ENCODE results near the gene SYCN. TPM values are rescaled to one million over a fixed set of nuclear protein-coding genes. Genes with fewer than 3 reads are reported as not detected.

The SYCN gene
- polyA plus RNA-seq, 3 donors: not detected

DNA sequence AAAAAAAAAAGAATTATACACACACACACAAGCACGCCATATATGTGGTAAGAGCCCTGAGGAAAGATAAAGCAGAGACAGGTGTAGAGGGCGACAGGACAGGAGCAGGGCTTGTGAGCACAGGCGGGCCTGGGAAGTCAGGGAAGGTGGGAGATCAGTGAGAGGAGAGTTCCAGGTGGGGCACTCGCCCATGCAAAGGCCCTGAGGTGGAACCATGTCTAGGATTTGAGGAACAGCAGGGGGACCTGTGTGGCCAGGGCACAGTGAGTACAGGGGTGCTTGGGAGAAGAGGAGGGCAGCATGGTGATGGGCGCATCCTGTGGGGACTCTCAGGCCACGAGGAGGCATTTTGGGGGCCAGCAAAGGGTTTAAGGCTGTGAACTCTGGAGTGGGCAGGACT, 39.8 kb downstream of the SYCN start:
- Histone ChIP-seq H3K4me1 (ENCODE audit: control insufficient read depth in 1 of 2, insufficient read depth in 2 of 2, low read length in 2 of 2) (peaks cover 0 to 16% of the 10 kb centered on the region in 2 donors), H3K79me2 (ENCODE audit: insufficient read depth, low read length) (no peaks in the 10 kb centered on the region), H3K9ac (ENCODE audit: insufficient read depth, low read length, poor library complexity, severe bottlenecking) (no peak overlapping the region), H4K20me1 (ENCODE audit: insufficient read depth, low read length) (no peaks in the 10 kb centered on the region), H3K27ac (ENCODE audit: low read depth in 1 of 2, low read length in 2 of 2) (no peak overlapping the region), H3K27me3 (ENCODE audit: control insufficient read depth in 2 of 2, insufficient read depth in 2 of 2, low read length in 2 of 2) (no peaks in the 10 kb centered on the region), H3K4me2 (replicated peaks; ENCODE audit: extremely low read depth, low read length, poor library complexity, severe bottlenecking) (no peak overlapping the region), H2AFZ (ENCODE audit: insufficient read depth, low read depth, low read length, poor library complexity, severe bottlenecking) (no peak overlapping the region), H3K36me3 (replicated peaks in 1 of 2; ENCODE audit: control insufficient read depth in 1 of 2, insufficient read depth in 2 of 2, low read length in 2 of 2) (no peaks in the 10 kb centered on the region), H3K9me3 (replicated peaks in 1 of 2; ENCODE audit: control insufficient read depth in 1 of 2, insufficient read depth in 1 of 2, low read length in 2 of 2) (no peaks in the 10 kb centered on the region), H3K4me3 (replicated peaks in 1 of 3; ENCODE audit: low read depth in 2 of 3, low read length in 3 of 3) (no peak overlapping the region)
- no peak overlapping the region for H3K27ac Mint-ChIP-seq
- H3K9me3 Mint-ChIP-seq: no peaks in the 10 kb centered on the region
- TF ChIP-seq, protein P1, sequence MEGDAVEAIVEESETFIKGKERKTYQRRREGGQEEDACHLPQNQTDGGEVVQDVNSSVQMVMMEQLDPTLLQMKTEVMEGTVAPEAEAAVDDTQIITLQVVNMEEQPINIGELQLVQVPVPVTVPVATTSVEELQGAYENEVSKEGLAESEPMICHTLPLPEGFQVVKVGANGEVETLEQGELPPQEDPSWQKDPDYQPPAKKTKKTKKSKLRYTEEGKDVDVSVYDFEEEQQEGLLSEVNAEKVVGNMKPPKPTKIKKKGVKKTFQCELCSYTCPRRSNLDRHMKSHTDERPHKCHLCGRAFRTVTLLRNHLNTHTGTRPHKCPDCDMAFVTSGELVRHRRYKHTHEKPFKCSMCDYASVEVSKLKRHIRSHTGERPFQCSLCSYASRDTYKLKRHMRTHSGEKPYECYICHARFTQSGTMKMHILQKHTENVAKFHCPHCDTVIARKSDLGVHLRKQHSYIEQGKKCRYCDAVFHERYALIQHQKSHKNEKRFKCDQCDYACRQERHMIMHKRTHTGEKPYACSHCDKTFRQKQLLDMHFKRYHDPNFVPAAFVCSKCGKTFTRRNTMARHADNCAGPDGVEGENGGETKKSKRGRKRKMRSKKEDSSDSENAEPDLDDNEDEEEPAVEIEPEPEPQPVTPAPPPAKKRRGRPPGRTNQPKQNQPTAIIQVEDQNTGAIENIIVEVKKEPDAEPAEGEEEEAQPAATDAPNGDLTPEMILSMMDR (IDR thresholded peaks at IDR 0.05): no peak
- H3K4me3 Mint-ChIP-seq: no peak overlapping the region
- no peak for DNase-seq
- peaks cover 14% of the 10 kb centered on the region for H3K4me1 Mint-ChIP-seq
- intact Hi-C loops (cut with micrococcal nuclease): no loop called here
- peaks cover 0 to 4% (median 0%) of the 10 kb centered on the region in 3 donors for H3K27me3 Mint-ChIP-seq (ENCODE audit: low read depth in 3 of 3)
- WGBS (ENCODE audit: insufficient coverage): 95% methylated on average over 5 of the region's 6 CpGs
- no peaks in the 10 kb centered on the region for H3K36me3 Mint-ChIP-seq

DNA sequence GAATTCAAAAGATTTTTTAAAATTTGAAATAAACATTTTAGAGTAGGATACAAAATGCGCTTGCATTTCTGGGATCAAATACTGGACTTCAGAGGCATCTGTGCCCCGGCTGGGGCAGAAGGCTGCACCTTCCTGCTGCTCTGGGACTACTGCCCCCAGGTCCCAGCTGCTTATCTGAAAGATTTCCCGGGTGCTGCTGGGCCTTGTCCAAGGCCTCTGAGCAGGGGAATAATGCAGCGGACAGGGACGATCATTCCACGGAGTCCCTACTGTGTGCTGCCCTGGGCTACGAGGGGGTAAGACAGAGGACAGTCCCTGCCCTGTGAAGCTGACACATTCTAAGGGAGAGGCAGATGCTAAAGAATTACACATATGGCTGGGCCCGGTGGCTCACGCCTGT, 40.4 kb downstream of the SYCN start:
- Histone ChIP-seq H3K36me3 (replicated peaks in 1 of 2; ENCODE audit: control insufficient read depth in 1 of 2, insufficient read depth in 2 of 2, low read length in 2 of 2) (no peaks in the 10 kb centered on the region), H3K79me2 (ENCODE audit: insufficient read depth, low read length) (no peaks in the 10 kb centered on the region), H2AFZ (ENCODE audit: insufficient read depth, low read depth, low read length, poor library complexity, severe bottlenecking) (no peak overlapping the region), H3K27me3 (ENCODE audit: control insufficient read depth in 2 of 2, insufficient read depth in 2 of 2, low read length in 2 of 2) (no peaks in the 10 kb centered on the region), H3K9me3 (replicated peaks in 1 of 2; ENCODE audit: control insufficient read depth in 1 of 2, insufficient read depth in 1 of 2, low read length in 2 of 2) (no peaks in the 10 kb centered on the region), H3K4me3 (replicated peaks in 1 of 3; ENCODE audit: low read depth in 2 of 3, low read length in 3 of 3) (no peak overlapping the region), H3K27ac (ENCODE audit: low read depth in 1 of 2, low read length in 2 of 2) (no peak overlapping the region), H3K4me2 (replicated peaks; ENCODE audit: extremely low read depth, low read length, poor library complexity, severe bottlenecking) (no peak overlapping the region), H4K20me1 (ENCODE audit: insufficient read depth, low read length) (no peaks in the 10 kb centered on the region), H3K9ac (ENCODE audit: insufficient read depth, low read length, poor library complexity, severe bottlenecking) (no peak overlapping the region), H3K4me1 (ENCODE audit: control insufficient read depth in 1 of 2, insufficient read depth in 2 of 2, low read length in 2 of 2) (peaks cover 0 to 16% of the 10 kb centered on the region in 2 donors)
- Mint-ChIP-seq H3K4me1 (peaks cover 14% of the 10 kb centered on the region), H3K4me3 (no peak overlapping the region), H3K36me3 (peaks cover 0 to 3% of the 10 kb centered on the region in 2 donors), H3K27ac (no peak overlapping the region), H3K27me3 (ENCODE audit: low read depth in 3 of 3) (no peaks in the 10 kb centered on the region), H3K9me3 (no peaks in the 10 kb centered on the region)
- DNase-seq: no peak
- TF ChIP-seq, protein P1 (IDR thresholded peaks at IDR 0.05): no peak
- 97% methylated on average over 7 of the region's 9 CpGs for WGBS (ENCODE audit: insufficient coverage)
- intact Hi-C loops (cut with micrococcal nuclease): no loop called here
